H1 (cell line): Measurements from ENCODE around the gene DNAJC5G. TPM values are rescaled to one million over a fixed set of nuclear protein-coding genes. Genes with fewer than 3 reads are reported as not detected.

Experiments used
- BACH1 ChIP-seq: IDR thresholded peaks from 2 replicates; pipeline ENCODE4 v1.6.1; 2012; ENCODE audit warnings: low read length, improper control_type of control experiment
- CTCF ChIP-seq, 3 experiments: IDR thresholded peaks; 1 replicate in 2 of 3; 2 replicates in 1 of 3; pipeline versions ENCODE4 v1.5.1 to v1.6.1; 2011; ENCODE audit warnings: low read length in 3 of 3, mild to moderate bottlenecking in 3 of 3, inconsistent platforms in 2 of 3, low read depth in 1 of 3, moderate library complexity in 1 of 3; ENCODE audit not compliant: insufficient read depth in 1 of 3; ENCODE audit errors: control extremely low read depth in 1 of 3
- EP300 ChIP-seq, 2 experiments: IDR thresholded peaks; 1 replicate in 1 of 2; 2 replicates in 1 of 2; pipeline ENCODE4 v1.6.1; 2011 to 2012; ENCODE audit warnings: low read depth in 2 of 2, low read length in 2 of 2, mild to moderate bottlenecking in 2 of 2, borderline replicate concordance in 1 of 2, inconsistent platforms in 1 of 2, moderate library complexity in 1 of 2
- EZH2 ChIP-seq: fragments of 200-600 bp; sonication (generic); IDR thresholded peaks from 2 replicates; pipeline ENCODE4 v1.7.1; 2012; ENCODE audit warnings: low read depth, mild to moderate bottlenecking, moderate library complexity, low read length, inconsistent platforms; ENCODE audit not compliant: severe bottlenecking
- KDM5A ChIP-seq: fragments of 200-600 bp; IDR thresholded peaks from 2 replicates; pipeline ENCODE4 v1.7.1; 2012; ENCODE audit warnings: mild to moderate bottlenecking, low read length, inconsistent platforms, mixed read lengths
- SAP30 ChIP-seq: fragments of 300-600 bp; sonication (generic); IDR thresholded peaks from 2 replicates; pipeline ENCODE4 v1.7.1; 2012; ENCODE audit warnings: low read length, moderate library complexity, mild to moderate bottlenecking, inconsistent platforms; ENCODE audit not compliant: insufficient read depth, insufficient replicate concordance
- SIX5 ChIP-seq: IDR thresholded peaks from 2 replicates; pipeline ENCODE4 v1.6.1; 2011; ENCODE audit warnings: mild to moderate bottlenecking, low read depth, low read length
- polyA plus RNA-seq, 7 experiments: library from polyadenylated mRNA; depleted of rRNA in 3 of 7; stranded (reverse) in 5 of 7; unstranded in 2 of 7; fragments of >200 nt in 5 of 7; fragments of 200-250 nt in 2 of 7; gene quantifications; 1 replicate in 5 of 7; 2 replicates in 1 of 7; 4 replicates in 1 of 7; pipeline versions ENCODE4 v1.2.1 to v1.2.3, GENCODE V29; 2011 to 2013; ENCODE audit warnings: missing spikeins in 2 of 7, mixed read lengths in 2 of 7
- total RNA-seq: library from RNA; stranded (reverse); fragmentation: NEBNext Ultra II Directional; extraction: Animal tissue kit (Norgen Biotek cat#: 25700); gene quantifications from 2 replicates; pipeline ENCODE4 v1.2.1, GENCODE V29; 2021

DNAJC5G gene
- total and polyA plus RNA-seq, 2 of the 8 experiments (the other 6 are each of a cell fraction or from before 2014, with no cell fraction given), result 0.83 to 1.4 TPM

GRCh38 chr2:27278010-27278409, 2.8 kb downstream of the DNAJC5G start (continued):
- TF ChIP-seq EP300 (IDR thresholded peaks at IDR 0.05; ENCODE audit: borderline replicate concordance in 1 of 2, low read depth in 2 of 2, low read length in 2 of 2) (no peak), SIX5 (no peak), EZH2 (no peak), CTCF (IDR thresholded peaks at IDR 0.05; ENCODE audit: control extremely low read depth in 1 of 3, insufficient read depth in 1 of 3, low read depth in 1 of 3, low read length in 3 of 3) (no peak), KDM5A (no peak), SAP30 (no peak), BACH1 (no peak)
